Fibroblast of lung (primary cell): ENCODE results near the gene PPP1R3D. TPM values are rescaled to one million over a fixed set of nuclear protein-coding genes. Genes with fewer than 3 reads are reported as not detected.

Experiments
- DNase-seq, 2 donors: peaks; one replicate each; pipeline versions ENCODE4 v3.0.0 to v3.0.0-alpha.2; 2010; ENCODE audit warnings: low read depth in 2 of 2
- H2AFZ ChIP-seq: 2 replicates; pipeline ENCODE4 v1.5.1; 2012; ENCODE audit warnings: low read length, control low read depth, inconsistent platforms
- H3K27ac ChIP-seq: 2 replicates; pipeline ENCODE4 v1.5.1; 2011; ENCODE audit warnings: low read length, control low read depth; ENCODE audit not compliant: insufficient read depth
- H3K27me3 ChIP-seq: 2 replicates; pipeline ENCODE4 v1.5.1; 2011; ENCODE audit warnings: mild to moderate bottlenecking, low read length; ENCODE audit not compliant: control insufficient read depth, insufficient read depth
- H3K36me3 ChIP-seq: 2 replicates; pipeline ENCODE4 v1.5.1; 2011; ENCODE audit warnings: low read length; ENCODE audit not compliant: control insufficient read depth, insufficient read depth
- H3K4me1 ChIP-seq: 2 replicates; pipeline ENCODE4 v1.5.1; 2011; ENCODE audit warnings: low read length; ENCODE audit not compliant: control insufficient read depth, insufficient read depth; ENCODE audit errors: extremely low read depth
- H3K4me2 ChIP-seq: 2 replicates; pipeline ENCODE4 v1.5.1; 2011; ENCODE audit warnings: low read length, control low read depth; ENCODE audit not compliant: insufficient read depth; ENCODE audit errors: extremely low read depth
- H3K4me3 ChIP-seq, 4 experiments: fragments of 200-600 bp in 1 of 4; sonication (generic) in 1 of 4; replicated peaks in 1 of 4; 2 replicates each; pipeline ENCODE4 v1.5.1; 2011 to 2016; ENCODE audit warnings: low read length in 4 of 4, low read depth in 3 of 4, mild to moderate bottlenecking in 3 of 4, control low read depth in 2 of 4, inconsistent platforms in 1 of 4, mixed read lengths in 1 of 4; ENCODE audit not compliant: insufficient read depth in 1 of 4; ENCODE audit errors: control extremely low read depth in 1 of 4
- H3K79me2 ChIP-seq: 2 replicates; pipeline ENCODE4 v1.5.1; 2012; ENCODE audit warnings: mild to moderate bottlenecking, low read length, inconsistent platforms; ENCODE audit not compliant: control insufficient read depth, insufficient read depth
- H3K9ac ChIP-seq: 2 replicates; pipeline ENCODE4 v1.5.1; 2011; ENCODE audit warnings: mild to moderate bottlenecking, low read length, control low read depth; ENCODE audit not compliant: insufficient read depth
- H3K9me3 ChIP-seq: 2 replicates; pipeline ENCODE4 v1.5.1; 2012; ENCODE audit warnings: low read depth, low read length; ENCODE audit not compliant: control insufficient read depth, insufficient read depth
- H4K20me1 ChIP-seq: 2 replicates; pipeline ENCODE4 v1.5.1; 2011; ENCODE audit warnings: low read length; ENCODE audit not compliant: control insufficient read depth, insufficient read depth; ENCODE audit errors: extremely low read depth
- CTCF ChIP-seq, 2 donors: IDR thresholded peaks in 1 of 2; conservative IDR thresholded peaks in 1 of 2; 1 replicate in 1 of 2; 2 replicates in 1 of 2; pipeline ENCODE4 v1.5.1; 2011 to 2012; ENCODE audit warnings: low read length in 2 of 2, control low read depth in 1 of 2, inconsistent platforms in 1 of 2, low read depth in 1 of 2, mild to moderate bottlenecking in 1 of 2
- EZH2 ChIP-seq: IDR thresholded peaks from 2 replicates; pipeline ENCODE4 v1.5.1; 2012; ENCODE audit warnings: low read length, control low read depth, mild to moderate bottlenecking; ENCODE audit errors: missing control alignments
- polyA plus RNA-seq, 2 donors: library from polyadenylated mRNA; depleted of rRNA in 1 of 2; stranded (reverse) in 1 of 2; unstranded in 1 of 2; fragments of >200 nt; gene quantifications; 2 replicates each; pipeline ENCODE4 v1.2.1, GENCODE V29; 2011 to 2012; ENCODE audit warnings: missing spikeins in 1 of 2
- total RNA-seq: library from RNA; depleted of rRNA; stranded (reverse); fragments of >200 nt; gene quantifications from 2 replicates; pipeline ENCODE4 v1.2.1, GENCODE V29; 2014

The PPP1R3D gene
- total and polyA plus RNA-seq, 2 donors (not counting 1 experiment from before 2014, with no cell fraction given), result 2.6 to 7.4 TPM

- no peak for TF ChIP-seq EZH2
- no peak for TF ChIP-seq CTCF (conservative IDR thresholded peaks at IDR 0.05 in 1 of 2, IDR thresholded peaks at IDR 0.05 in 1 of 2; ENCODE audit: low read depth in 1 of 2, low read length in 2 of 2)
- Histone ChIP-seq H2AFZ (no peak overlapping the region), H3K36me3 (no peaks in the 10 kb centered on the region), H3K27me3 (no peaks in the 10 kb centered on the region), H3K4me2 (no peak overlapping the region), H3K27ac (no peak overlapping the region), H3K9ac (no peak overlapping the region), H3K9me3 (no peaks in the 10 kb centered on the region), H3K4me1 (peaks cover 3% of the 10 kb centered on the region), H3K79me2 (no peaks in the 10 kb centered on the region), H4K20me1 (no peaks in the 10 kb centered on the region), H3K4me3 (no peak overlapping the region)
- DNase-seq, result no peak
Measured at GRCh38 chr20:59945175-59945574, 5.1 kb upstream of the PPP1R3D start.

- no peak overlapping the region for H3K9ac ChIP-seq
- no peak overlapping the region for H3K4me2 ChIP-seq
Measured at GRCh38 chr20:59944726-59945125, 4.6 kb upstream of the PPP1R3D start.

GRCh38 chr20:59942245-59942644 is 2.1 kb upstream of the PPP1R3D start:
- Histone ChIP-seq H3K4me3 (no peak overlapping the region), H3K36me3 (peaks cover 2% of the 10 kb centered on the region), H3K79me2 (peaks cover 5% of the 10 kb centered on the region), H3K27ac (no peak overlapping the region), H3K4me1 (peaks cover 7% of the 10 kb centered on the region), H4K20me1 (no peaks in the 10 kb centered on the region), H3K9ac (no peak overlapping the region), H3K4me2 (no peak overlapping the region), H2AFZ (no peak overlapping the region), H3K9me3 (no peaks in the 10 kb centered on the region), H3K27me3 (no peaks in the 10 kb centered on the region)
- no peak for DNase-seq
- no peak for TF ChIP-seq EZH2
- no peak for TF ChIP-seq CTCF (conservative IDR thresholded peaks at IDR 0.05 in 1 of 2, IDR thresholded peaks at IDR 0.05 in 1 of 2; ENCODE audit: low read depth in 1 of 2, low read length in 2 of 2)

More at GRCh38 chr20:59944726-59945125, 4.6 kb upstream of the PPP1R3D start:
- no peak for DNase-seq
- Histone ChIP-seq H4K20me1 (no peaks in the 10 kb centered on the region), H2AFZ (no peak overlapping the region), H3K27me3 (no peaks in the 10 kb centered on the region), H3K79me2 (no peaks in the 10 kb centered on the region), H3K4me1 (peaks cover 3% of the 10 kb centered on the region), H3K27ac (no peak overlapping the region), H3K36me3 (no peaks in the 10 kb centered on the region), H3K4me3 (no peak overlapping the region), H3K9me3 (no peaks in the 10 kb centered on the region)
- TF ChIP-seq CTCF (conservative IDR thresholded peaks at IDR 0.05 in 1 of 2, IDR thresholded peaks at IDR 0.05 in 1 of 2; ENCODE audit: low read depth in 1 of 2, low read length in 2 of 2) (no peak), EZH2 (no peak)
